ENCODE results near the gene CASP8AP2. TPM values are rescaled to one million over a fixed set of nuclear protein-coding genes. Genes with fewer than 3 reads are reported as not detected.

The CASP8AP2 gene
- polyA plus RNA-seq, 1 donor from 2014 or later = 16.8 TPM

DNA sequence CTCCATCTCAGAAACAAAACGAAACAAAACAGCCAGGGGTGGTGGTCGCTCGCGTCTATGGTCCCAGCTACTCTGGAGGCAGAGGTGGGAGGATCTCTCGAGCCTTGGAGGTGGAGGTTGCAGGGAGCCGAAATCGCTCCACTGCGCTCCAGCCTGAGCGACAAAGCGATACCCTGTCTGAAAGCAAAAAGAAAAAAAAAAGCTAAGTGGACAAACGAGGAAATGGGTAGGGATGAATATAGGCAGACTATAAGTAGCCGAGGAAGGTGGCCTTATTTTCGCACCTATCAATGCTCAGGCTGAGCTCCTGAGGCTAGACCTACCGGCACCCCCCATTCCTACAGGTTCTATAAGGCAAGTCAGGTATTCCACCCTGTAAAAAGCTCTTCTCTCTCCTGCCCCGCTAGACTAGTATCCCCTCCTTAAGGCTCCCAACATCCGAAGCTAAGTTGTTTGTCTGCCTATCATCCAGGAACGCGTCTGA lies 650 bp upstream of the CASP8AP2 start:
- TF ChIP-seq, protein P1, sequence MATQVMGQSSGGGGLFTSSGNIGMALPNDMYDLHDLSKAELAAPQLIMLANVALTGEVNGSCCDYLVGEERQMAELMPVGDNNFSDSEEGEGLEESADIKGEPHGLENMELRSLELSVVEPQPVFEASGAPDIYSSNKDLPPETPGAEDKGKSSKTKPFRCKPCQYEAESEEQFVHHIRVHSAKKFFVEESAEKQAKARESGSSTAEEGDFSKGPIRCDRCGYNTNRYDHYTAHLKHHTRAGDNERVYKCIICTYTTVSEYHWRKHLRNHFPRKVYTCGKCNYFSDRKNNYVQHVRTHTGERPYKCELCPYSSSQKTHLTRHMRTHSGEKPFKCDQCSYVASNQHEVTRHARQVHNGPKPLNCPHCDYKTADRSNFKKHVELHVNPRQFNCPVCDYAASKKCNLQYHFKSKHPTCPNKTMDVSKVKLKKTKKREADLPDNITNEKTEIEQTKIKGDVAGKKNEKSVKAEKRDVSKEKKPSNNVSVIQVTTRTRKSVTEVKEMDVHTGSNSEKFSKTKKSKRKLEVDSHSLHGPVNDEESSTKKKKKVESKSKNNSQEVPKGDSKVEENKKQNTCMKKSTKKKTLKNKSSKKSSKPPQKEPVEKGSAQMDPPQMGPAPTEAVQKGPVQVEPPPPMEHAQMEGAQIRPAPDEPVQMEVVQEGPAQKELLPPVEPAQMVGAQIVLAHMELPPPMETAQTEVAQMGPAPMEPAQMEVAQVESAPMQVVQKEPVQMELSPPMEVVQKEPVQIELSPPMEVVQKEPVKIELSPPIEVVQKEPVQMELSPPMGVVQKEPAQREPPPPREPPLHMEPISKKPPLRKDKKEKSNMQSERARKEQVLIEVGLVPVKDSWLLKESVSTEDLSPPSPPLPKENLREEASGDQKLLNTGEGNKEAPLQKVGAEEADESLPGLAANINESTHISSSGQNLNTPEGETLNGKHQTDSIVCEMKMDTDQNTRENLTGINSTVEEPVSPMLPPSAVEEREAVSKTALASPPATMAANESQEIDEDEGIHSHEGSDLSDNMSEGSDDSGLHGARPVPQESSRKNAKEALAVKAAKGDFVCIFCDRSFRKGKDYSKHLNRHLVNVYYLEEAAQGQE (IDR thresholded peaks at IDR 0.05; ENCODE audit: borderline replicate concordance) = no peak
- TF ChIP-seq MXI1 (conservative IDR thresholded peaks at IDR 0.05; ENCODE audit: poor library complexity, severe bottlenecking) (no peak), EP300 (conservative IDR thresholded peaks at IDR 0.05; ENCODE audit: poor library complexity, severe bottlenecking) (no peak), TAF1 (IDR thresholded peaks at IDR 0.05; ENCODE audit: low read depth) (no peak), CTCF (IDR thresholded peaks at IDR 0.05; ENCODE audit: poor library complexity, severe bottlenecking) (no peak), SMC3 (conservative IDR thresholded peaks at IDR 0.05; ENCODE audit: poor library complexity) (no peak), RAD21 (conservative IDR thresholded peaks at IDR 0.05) (no peak), EZH2 (IDR thresholded peaks at IDR 0.05; ENCODE audit: borderline replicate concordance, insufficient read depth, low read length, poor library complexity, severe bottlenecking) (no peak), POLR2AphosphoS5 (IDR thresholded peaks at IDR 0.05) (no peak)
- H3K9ac ChIP-seq (ENCODE audit: low read length) = peak overlapping the region; percentile 58
- H3K27ac ChIP-seq (ENCODE audit: low read length) = peak overlapping the region; percentile 65

DNA sequence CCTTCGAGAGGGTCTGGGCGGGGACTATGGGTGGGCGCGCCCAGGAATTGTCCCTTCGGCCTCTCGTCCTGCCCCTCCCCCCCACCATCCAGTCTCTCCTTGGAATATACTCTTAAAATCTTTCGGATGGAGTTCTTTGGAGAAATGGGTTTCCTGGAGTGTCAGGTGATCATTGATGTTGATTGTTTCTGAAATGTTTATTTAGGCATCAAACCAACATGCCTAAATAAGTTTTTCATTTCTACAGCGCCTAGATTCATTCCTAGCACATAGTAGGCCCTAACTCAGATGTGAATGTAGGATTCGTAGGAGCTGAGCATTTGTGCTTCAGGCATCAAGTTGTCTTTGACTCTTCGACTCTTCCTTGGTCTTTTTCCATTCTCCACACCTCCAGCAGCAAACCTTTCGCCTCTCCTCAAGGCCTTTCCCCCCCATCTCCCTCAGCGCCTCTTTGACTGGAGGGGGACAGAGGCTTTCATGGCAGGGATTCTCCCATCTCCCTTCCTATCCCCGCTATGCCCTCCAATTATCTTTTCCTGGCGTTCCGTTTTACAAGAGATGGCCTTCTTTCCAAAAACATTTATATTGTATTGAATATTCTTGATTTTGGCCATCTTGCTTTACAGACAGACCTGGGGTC lies 610 bp downstream of the CASP8AP2 start:
- Histone ChIP-seq H3K9me2 (ENCODE audit: insufficient read depth, low read length) (no peaks in the 10 kb centered on the region), H3K9ac (ENCODE audit: low read length) (peak overlapping the region; percentile 76), H3F3A (ENCODE audit: insufficient read depth, low read length, poor library complexity, severe bottlenecking) (no peaks in the 10 kb centered on the region), H3K27me3 (ENCODE audit: insufficient read depth, low read depth, low read length) (no peaks in the 10 kb centered on the region), H4K20me1 (ENCODE audit: insufficient read depth) (no peaks in the 10 kb centered on the region), H3K27ac (ENCODE audit: low read length) (peak overlapping the region; percentile 53), H2AFZ (ENCODE audit: low read depth, low read length) (peak overlapping the region; percentile 82), H3K9me3 (ENCODE audit: low read length) (no peaks in the 10 kb centered on the region), H3K79me2 (replicated peaks; ENCODE audit: insufficient read depth, low read length) (peaks cover 15% of the 10 kb centered on the region), H3K4me2 (ENCODE audit: low read length) (peak overlapping the region; percentile 90), H3K4me3 (ENCODE audit: low read length) (peak overlapping the region; percentile 88), H3K36me3 (ENCODE audit: insufficient read depth, low read length) (no peaks in the 10 kb centered on the region)
- TF ChIP-seq EZH2 (IDR thresholded peaks at IDR 0.05; ENCODE audit: borderline replicate concordance, insufficient read depth, low read length, poor library complexity, severe bottlenecking) = no peak
- TF ChIP-seq RAD21 (conservative IDR thresholded peaks at IDR 0.05) = no peak
- no peak for TF ChIP-seq EP300 (conservative IDR thresholded peaks at IDR 0.05; ENCODE audit: poor library complexity, severe bottlenecking)
- no peak for TF ChIP-seq MXI1 (conservative IDR thresholded peaks at IDR 0.05; ENCODE audit: poor library complexity, severe bottlenecking)

More for the DNA sequence above, 650 bp upstream of the CASP8AP2 start:
- Histone ChIP-seq H4K20me1 (ENCODE audit: insufficient read depth) (no peaks in the 10 kb centered on the region), H3K79me2 (replicated peaks; ENCODE audit: insufficient read depth, low read length) (peaks cover 15% of the 10 kb centered on the region), H3K9me2 (ENCODE audit: insufficient read depth, low read length) (no peaks in the 10 kb centered on the region), H3K4me3 (ENCODE audit: low read length) (peak overlapping the region; percentile 88), H3K27me3 (ENCODE audit: insufficient read depth, low read depth, low read length) (no peaks in the 10 kb centered on the region), H3F3A (ENCODE audit: insufficient read depth, low read length, poor library complexity, severe bottlenecking) (no peaks in the 10 kb centered on the region), H3K4me2 (ENCODE audit: low read length) (peak overlapping the region; percentile 82), H3K36me3 (ENCODE audit: insufficient read depth, low read length) (no peaks in the 10 kb centered on the region), H2AFZ (ENCODE audit: low read depth, low read length) (peak overlapping the region; percentile 85), H3K9me3 (ENCODE audit: low read length) (no peaks in the 10 kb centered on the region)
